Measurements from ENCODE around the gene MRTFB.

MRTFB gene

GRCh38 chr16:14198572-14198971 is 127.5 kb downstream of the MRTFB start:
- Histone ChIP-seq H3K9ac (ENCODE audit: low read length) (no peak overlapping the region), H3K4me2 (ENCODE audit: low read length) (no peak overlapping the region), H4K20me1 (ENCODE audit: insufficient read depth, low read length) (no peaks in the 10 kb centered on the region), H3K4me1 (ENCODE audit: low read length) (peaks cover 39% of the 10 kb centered on the region), H3K36me3 (replicated peaks; ENCODE audit: low read depth, low read length) (peaks cover 4% of the 10 kb centered on the region), H3K27me3 (ENCODE audit: low read depth, low read length) (no peaks in the 10 kb centered on the region), H3K4me3 (ENCODE audit: low read length) (no peak overlapping the region), H3K79me2 (ENCODE audit: low read length) (no peaks in the 10 kb centered on the region), H3K9me3 (ENCODE audit: insufficient read depth, low read length) (no peaks in the 10 kb centered on the region), H2AFZ (ENCODE audit: low read depth, low read length) (no peak overlapping the region), H3K27ac (ENCODE audit: low read length) (no peak overlapping the region)
- TF ChIP-seq CTCF (IDR thresholded peaks at IDR 0.05; ENCODE audit: low read depth, low read length) (no peak), EZH2phosphoT487 (IDR thresholded peaks at IDR 0.05; ENCODE audit: low read depth) (no peak)

- no peak overlapping the region for H3K4me3 ChIP-seq (ENCODE audit: low read length)
- TF ChIP-seq CTCF (IDR thresholded peaks at IDR 0.05; ENCODE audit: low read depth, low read length) (no peak), EZH2phosphoT487 (IDR thresholded peaks at IDR 0.05; ENCODE audit: low read depth) (no peak)
- no peak overlapping the region for H3K9ac ChIP-seq (ENCODE audit: low read length)
- no peak overlapping the region for H3K27ac ChIP-seq (ENCODE audit: low read length)
- no peak overlapping the region for H3K4me2 ChIP-seq (ENCODE audit: low read length)
- peaks cover 33% of the 10 kb centered on the region for H3K4me1 ChIP-seq (ENCODE audit: low read length)
- H2AFZ ChIP-seq (ENCODE audit: low read depth, low read length), result no peak overlapping the region
- H3K36me3 ChIP-seq (replicated peaks; ENCODE audit: low read depth, low read length), result peaks cover 4% of the 10 kb centered on the region
- no peaks in the 10 kb centered on the region for H3K27me3 ChIP-seq (ENCODE audit: low read depth, low read length)
- H3K9me3 ChIP-seq (ENCODE audit: insufficient read depth, low read length), result no peaks in the 10 kb centered on the region
- H4K20me1 ChIP-seq (ENCODE audit: insufficient read depth, low read length), result no peaks in the 10 kb centered on the region
- no peaks in the 10 kb centered on the region for H3K79me2 ChIP-seq (ENCODE audit: low read length)
Observed at GRCh38 chr16:14199199-14199598, 128.1 kb downstream of the MRTFB start.

- peaks cover 32% of the 10 kb centered on the region for H3K4me1 ChIP-seq (ENCODE audit: low read length)
- peaks cover 4% of the 10 kb centered on the region for H3K36me3 ChIP-seq (replicated peaks; ENCODE audit: low read depth, low read length)
Observed at GRCh38 chr16:14199624-14200023, 128.5 kb downstream of the MRTFB start.

GRCh38 chr16:14202095-14202494 is 131.0 kb downstream of the MRTFB start:
- H3K79me2 ChIP-seq (ENCODE audit: low read length), result no peaks in the 10 kb centered on the region
- H3K27me3 ChIP-seq (ENCODE audit: low read depth, low read length), result no peaks in the 10 kb centered on the region
- no peak overlapping the region for H3K4me2 ChIP-seq (ENCODE audit: low read length)
- no peak overlapping the region for H3K4me3 ChIP-seq (ENCODE audit: low read length)
- peaks cover 4% of the 10 kb centered on the region for H3K36me3 ChIP-seq (replicated peaks; ENCODE audit: low read depth, low read length)
- no peak overlapping the region for H3K9ac ChIP-seq (ENCODE audit: low read length)
- no peak overlapping the region for H2AFZ ChIP-seq (ENCODE audit: low read depth, low read length)
- no peaks in the 10 kb centered on the region for H4K20me1 ChIP-seq (ENCODE audit: insufficient read depth, low read length)
- no peaks in the 10 kb centered on the region for H3K9me3 ChIP-seq (ENCODE audit: insufficient read depth, low read length)
- no peak overlapping the region for H3K27ac ChIP-seq (ENCODE audit: low read length)
- TF ChIP-seq CTCF (IDR thresholded peaks at IDR 0.05; ENCODE audit: low read depth, low read length), result no peak
- peaks cover 24% of the 10 kb centered on the region for H3K4me1 ChIP-seq (ENCODE audit: low read length)

More at GRCh38 chr16:14199624-14200023, 128.5 kb downstream of the MRTFB start:
- no peaks in the 10 kb centered on the region for H3K9me3 ChIP-seq (ENCODE audit: insufficient read depth, low read length)
- no peak overlapping the region for H3K4me2 ChIP-seq (ENCODE audit: low read length)
- no peaks in the 10 kb centered on the region for H4K20me1 ChIP-seq (ENCODE audit: insufficient read depth, low read length)
- no peak overlapping the region for H2AFZ ChIP-seq (ENCODE audit: low read depth, low read length)
- no peaks in the 10 kb centered on the region for H3K27me3 ChIP-seq (ENCODE audit: low read depth, low read length)
- H3K79me2 ChIP-seq (ENCODE audit: low read length), result no peaks in the 10 kb centered on the region
- TF ChIP-seq CTCF (IDR thresholded peaks at IDR 0.05; ENCODE audit: low read depth, low read length), result no peak
- no peak overlapping the region for H3K9ac ChIP-seq (ENCODE audit: low read length)
- H3K4me3 ChIP-seq (ENCODE audit: low read length), result no peak overlapping the region
- H3K27ac ChIP-seq (ENCODE audit: low read length), result no peak overlapping the region
